TTC549 (cell line): Measurements from ENCODE around the gene HYAL4.
"Not testable (repeated sequence)": the region's sequence is repeated elsewhere in the genome, so short reads cannot be mapped to it uniquely, and the experiment has no call there.

Experiments
- FAIRE-seq: peaks from 2 replicates; lab custom pipeline; 2012; peaks lifted over from hg19 to GRCh38; lab: Jason Lieb, UNC

The HYAL4 gene, protein sequence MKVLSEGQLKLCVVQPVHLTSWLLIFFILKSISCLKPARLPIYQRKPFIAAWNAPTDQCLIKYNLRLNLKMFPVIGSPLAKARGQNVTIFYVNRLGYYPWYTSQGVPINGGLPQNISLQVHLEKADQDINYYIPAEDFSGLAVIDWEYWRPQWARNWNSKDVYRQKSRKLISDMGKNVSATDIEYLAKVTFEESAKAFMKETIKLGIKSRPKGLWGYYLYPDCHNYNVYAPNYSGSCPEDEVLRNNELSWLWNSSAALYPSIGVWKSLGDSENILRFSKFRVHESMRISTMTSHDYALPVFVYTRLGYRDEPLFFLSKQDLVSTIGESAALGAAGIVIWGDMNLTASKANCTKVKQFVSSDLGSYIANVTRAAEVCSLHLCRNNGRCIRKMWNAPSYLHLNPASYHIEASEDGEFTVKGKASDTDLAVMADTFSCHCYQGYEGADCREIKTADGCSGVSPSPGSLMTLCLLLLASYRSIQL

DNA sequence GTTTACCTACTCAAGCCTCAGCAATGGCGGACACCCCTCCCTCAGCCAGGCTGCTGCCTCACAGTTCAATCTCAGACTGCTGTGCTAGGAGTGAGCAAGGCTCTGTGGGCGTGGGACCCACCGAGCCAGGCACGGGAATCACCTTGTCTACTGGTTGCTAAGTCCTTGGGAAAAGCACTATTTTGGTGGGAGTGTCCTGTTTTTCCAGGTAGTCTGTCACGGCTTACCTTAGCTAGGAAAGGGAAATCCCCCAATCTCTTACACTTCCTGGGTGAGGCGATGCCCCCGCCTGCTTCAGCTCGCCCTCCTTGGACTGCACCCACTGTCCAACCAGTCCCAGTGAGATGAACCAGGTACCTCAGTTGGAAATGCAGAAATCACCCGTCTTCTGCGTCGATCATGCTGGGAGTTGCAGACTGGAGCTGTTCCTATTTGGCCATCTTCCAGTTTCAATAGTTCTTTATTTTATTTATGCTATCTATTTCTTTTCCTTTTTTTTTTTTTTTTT lies at the start of gene HYAL4:
HYAL4 (plus strand) TSS at position 458 of the 508 bp plus-strand sequence. CDS start 23,105 bp downstream, outside the sequence.
- no peak for FAIRE-seq

DNA sequence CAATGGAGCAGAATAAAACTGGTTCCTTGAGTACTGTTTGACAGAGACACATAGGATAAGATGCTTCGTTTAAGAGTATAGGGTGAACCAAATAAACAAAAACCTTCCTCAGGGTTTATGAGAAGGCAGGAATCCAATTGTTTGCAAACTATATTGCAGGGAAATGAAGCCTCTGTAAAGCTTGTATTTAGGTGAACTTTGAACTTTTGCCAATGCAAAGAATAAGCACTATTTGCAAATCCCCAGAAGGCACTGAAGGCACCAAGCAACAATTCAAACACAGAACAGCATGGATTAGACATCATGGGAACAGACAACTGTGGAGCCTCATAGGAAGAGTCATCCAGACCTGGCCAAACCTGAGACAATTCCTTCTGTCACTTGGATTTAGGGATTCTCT lies 49.1 kb upstream of the HYAL4 start:
- FAIRE-seq: no peak

DNA sequence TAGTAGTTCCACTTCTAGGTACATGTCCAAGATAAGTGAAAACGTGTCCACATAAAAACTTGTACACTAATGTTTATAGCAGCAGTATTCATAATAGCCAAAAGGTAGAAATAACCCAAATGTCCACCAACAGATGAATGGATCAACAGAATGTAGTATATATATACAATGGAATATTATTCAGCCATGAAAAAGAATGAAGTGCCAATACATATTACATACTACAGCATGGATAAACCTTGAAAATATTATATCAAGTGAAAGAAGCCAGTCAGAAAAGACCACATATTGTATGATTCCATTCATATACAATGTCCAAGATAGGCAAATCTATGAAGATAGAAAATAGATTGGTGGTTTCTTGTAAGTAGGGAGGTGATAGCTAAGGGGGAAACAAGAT lies 48.4 kb upstream of the HYAL4 start:
- FAIRE-seq: no peak

DNA sequence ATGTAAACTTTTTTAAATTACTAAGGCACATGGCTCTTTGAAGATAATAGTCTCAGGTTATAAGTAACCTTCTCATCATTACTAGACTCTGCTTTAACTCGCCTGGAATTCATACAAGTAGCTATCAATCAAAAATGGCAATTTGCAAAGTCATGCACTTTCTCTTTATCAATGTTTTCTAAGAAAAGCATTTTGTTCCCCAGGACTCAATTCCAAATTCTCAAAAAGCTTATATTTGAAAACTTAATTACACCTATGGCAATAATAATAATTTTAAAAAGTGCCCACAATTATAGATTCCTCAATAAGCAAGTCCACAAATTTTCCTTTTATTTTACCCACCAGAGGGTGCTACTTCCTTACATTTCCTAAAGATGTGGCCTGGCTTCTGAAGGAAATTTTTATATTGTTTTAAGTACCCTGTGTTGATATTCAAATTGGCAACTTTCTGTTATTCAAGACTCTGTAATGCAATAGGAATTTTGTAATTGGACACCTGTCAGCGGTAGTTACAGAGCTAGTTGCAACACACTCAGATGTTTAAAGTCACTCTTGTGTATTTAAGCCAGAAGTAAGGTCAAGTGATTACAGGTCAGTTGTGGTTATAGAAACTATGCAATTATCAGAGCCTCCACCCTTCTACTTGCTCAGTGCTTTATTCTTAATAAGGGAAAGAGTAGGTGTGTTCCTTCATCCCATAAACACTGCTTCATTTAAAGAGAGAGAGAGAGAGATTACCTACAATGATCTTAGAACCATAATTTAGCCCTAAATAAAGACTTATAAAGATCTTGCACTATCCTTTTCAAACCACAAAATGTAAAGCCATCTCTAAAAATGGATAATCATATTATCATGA lies 47.1 kb upstream of the HYAL4 start:
- peak; percentile 68 for FAIRE-seq

DNA sequence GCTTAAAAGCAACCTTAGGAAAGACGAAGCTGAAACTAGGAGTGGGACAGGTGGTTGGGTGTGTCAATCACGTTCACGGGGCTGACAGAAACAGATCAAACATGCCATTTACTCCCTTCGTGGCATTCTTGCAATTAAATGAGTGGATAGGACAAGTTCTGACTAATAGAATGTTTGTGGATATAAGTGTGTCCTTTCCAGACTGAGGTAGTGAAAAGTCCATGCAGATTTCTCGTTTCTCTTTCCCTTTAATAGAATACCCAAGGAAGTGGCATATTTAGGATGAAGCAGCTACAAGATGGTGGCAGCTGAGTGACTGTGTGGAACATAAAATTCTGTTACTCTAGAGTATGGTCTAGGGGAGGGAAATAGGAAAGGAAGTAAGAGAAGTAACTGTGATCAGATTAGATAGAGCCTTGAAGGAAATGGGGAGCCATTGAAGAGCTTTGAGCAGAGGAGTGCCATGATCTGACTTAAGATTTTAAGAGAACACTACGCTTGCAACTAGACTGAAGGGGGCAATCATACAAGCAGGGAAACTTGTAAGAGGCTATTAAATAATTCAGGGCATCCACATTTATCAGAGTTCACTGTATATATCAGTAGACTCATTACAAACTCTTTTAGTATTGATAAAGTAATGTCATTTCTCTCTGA lies 46.3 kb upstream of the HYAL4 start:
- FAIRE-seq: no peak

DNA sequence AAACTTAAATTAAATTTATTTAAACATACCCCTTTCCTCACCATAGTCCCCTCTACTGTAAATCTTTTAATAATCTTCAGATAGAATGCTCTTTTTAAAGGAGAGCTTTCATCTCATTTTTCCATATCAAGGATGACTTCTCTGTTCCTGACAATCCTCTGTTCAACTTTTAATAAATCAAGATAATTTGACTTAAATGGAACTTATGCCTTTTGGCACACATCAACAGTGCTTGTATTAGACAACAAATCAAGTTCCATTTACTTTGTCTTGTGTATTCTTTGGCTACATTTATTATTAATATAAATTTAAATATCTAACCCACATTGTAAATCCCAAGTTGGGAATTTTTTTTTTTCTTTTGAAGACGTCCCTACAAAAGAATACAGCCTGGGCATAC lies 42.7 kb upstream of the HYAL4 start:
- FAIRE-seq: no peak

DNA sequence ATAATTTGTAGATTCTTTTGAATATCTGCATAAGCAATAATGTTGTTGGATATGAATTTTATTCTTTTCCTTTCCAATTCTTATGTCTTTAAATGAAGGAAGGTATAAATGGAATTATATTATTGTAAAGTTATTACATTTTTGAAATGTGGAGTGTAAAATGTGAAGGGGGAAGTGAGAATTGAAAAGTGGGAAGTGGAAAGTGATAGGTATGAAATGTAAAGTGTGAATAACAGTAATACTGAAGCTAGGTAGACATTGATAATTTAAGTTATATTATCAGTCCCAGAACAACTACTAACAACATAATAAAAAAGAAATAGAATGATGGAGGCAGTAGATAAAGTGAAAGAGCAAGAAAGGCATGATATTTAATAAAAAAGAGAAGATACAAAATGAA lies 39.7 kb upstream of the HYAL4 start:
- no peak for FAIRE-seq

DNA sequence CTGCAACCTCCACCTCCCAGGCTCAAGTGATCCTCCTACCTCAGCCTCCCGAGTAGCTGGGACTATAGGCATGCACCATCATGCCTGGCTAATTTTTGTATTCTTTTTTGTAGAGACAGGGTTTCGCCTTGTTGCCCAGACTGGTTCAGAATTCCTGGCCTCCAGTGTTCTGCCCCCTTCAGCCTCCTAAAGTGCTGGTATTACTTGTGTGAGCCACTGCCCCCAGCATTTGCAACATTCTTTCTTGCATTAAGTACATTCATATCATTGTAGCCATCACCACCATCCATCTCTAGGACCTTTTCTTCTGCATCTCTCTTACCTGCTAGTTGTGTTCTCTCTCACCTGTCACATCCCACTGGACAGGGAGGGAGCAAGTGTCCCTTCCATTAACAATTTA lies 35.5 kb upstream of the HYAL4 start:
- no peak for FAIRE-seq

DNA sequence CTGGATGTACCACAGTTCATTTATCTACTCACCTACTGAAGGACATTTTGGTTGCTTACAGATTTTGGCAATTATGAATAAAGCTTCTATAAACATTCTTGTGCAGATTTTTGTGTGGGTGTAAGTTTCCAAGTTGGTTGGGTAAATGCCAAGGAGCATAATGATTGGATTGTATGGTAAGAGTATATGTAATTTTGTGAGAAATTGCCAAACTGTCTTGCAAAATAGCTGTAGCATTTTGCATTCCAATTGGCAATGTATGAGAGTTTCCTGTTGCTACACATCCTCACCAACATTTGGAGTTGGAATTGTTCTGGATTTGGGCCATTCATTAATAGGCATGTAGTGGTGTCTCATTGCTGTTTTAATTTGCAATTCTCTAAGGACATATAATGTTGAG lies 33.9 kb upstream of the HYAL4 start:
- FAIRE-seq: no peak

DNA sequence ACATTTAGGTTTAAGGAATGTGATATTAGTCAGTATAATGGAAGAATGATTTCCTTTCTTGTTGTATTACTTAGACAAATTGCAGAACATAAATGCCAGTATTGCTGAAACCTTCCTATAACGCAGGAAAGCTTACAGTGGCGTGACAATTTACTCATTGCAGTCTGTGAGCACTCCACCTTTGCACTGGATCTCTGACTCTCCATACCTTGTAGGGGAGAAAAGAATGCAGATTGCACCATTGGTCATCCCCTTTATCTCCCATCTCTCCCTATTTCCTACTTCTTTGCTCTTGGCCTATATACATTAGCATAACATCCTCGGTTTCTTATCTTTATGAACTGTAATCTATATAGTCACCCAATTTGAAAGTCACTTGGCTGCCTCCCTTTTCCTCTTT lies 28.1 kb upstream of the HYAL4 start:
- no peak for FAIRE-seq

DNA sequence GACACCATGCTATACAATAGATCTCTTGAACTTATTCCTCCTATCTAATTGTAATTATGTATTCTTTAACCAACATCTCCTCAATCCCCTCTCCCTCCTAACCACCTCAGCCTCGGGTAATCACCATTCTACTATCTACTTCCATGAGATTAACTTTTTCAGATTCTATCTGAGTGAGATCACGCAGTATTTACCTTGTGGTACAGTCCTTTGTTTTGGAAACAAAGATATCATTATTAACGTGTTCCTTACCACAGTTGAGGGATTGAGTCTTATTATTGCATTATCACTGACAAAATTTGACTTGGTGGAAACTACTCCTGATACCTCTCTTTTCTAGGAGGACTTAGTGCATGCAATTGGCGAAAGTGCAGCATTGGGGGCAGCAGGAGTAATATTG lies 26.0 kb upstream of the HYAL4 start:
- FAIRE-seq: no peak

DNA sequence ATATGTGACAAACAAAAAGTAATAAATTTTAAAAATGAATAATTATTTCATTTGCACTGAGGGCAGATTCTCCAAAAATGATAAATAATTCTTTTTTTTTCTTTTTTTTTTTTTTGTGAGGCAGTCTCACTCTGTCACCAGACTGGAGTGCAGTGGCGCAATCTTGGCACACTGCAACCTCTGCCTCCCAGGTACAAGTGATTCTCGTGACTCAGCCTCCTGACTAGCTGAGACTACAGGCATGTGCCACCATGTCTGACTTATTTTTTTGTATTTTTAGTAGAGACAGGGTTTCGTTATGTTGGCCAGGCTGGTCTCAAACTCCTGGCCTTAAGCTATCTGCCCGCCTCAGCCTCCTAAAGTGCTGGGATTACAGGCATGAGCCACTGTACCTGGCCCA lies 25.2 kb upstream of the HYAL4 start:
- not testable (repeated sequence) for FAIRE-seq

DNA sequence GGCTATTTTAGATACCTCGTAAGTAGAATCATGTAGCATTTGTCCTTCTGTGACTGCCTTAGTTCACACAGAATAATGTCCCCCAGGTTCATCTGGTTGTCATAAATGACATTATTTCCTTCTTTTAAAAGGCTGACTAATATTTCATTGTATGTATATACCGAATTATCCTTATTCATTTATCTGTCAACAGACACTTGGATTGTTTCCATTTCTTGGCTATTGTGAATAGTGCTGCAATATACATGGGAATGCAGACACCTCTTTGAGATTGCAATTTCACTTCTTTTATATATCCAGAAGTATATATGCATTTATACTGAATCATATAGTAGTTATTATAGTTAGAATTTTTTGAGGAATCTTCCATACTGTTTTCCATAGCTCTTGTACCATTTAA lies 24.1 kb upstream of the HYAL4 start:
- no peak for FAIRE-seq

DNA sequence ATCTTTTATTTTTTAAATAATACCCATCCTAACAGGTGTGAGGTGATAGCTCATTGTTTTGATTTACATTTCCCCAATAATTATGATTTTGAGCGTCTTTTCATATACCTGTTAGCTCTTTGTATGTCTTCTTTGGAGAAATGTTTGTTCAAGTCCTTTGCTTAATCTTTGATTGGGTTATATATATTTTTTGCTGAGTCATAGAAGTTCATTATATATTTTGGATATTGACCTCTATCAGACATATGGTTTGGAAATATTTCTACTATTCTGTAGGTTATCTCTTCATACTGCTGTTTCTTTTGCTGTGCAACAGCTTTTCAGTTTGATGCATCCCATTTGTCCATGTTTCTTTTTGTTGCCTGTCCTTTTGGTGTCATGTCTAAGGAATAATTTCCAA lies 23.6 kb upstream of the HYAL4 start:
- no peak for FAIRE-seq

DNA sequence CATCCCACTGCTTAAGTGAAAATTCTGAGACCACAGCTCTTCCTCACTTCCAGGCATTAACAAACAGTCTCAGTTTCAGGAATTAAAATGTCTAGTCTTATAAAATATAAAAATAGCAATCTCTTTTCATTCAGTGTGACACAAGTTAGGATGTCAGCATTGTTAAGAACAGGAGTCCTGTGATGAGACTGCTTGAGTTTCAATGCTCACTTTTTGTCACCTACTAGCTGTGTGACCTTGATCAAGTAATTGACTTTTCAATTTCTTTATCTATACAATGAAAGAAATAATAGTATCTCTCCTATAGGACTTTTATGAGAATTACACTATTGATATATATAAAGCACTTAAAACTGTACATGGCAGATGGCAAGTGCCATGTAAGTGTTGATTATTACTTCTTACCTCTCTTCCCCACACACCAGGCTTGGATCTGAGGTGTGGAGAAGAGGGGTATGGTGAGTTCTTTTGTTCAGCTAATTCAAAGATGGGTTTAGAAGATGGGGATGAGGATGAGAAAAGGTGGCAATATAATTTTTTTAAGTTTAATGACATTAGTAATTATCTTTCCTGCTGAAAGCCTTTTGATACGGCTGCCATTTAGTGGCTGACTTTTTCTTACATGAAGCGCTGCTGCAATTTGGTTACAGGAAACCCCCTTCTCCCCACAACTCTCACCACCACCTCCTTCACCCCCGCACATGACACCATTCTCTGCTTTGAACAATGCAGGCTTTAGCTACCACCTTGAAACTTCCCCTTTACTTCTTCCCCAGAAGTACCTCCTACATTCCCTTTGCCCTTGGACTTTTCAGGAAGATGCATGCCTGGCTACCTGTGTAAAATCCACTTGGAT lies 20.8 kb upstream of the HYAL4 start:
- FAIRE-seq: no peak

DNA sequence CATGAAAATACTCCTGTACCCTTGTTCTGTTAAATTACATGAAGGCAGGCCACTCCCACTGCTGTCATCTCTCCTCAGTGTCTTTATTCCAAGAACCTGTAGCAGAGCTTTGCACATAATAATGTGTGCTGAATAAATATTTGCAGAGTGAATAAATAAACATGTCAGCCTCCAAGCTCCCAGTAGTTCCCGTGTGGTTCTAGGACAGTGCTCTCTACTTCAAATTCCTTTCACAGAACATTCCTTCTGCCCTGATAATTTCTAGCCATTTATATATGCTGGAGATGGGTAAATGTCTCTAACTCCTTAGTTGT lies 20.3 kb upstream of the HYAL4 start:
- no peak for FAIRE-seq

DNA sequence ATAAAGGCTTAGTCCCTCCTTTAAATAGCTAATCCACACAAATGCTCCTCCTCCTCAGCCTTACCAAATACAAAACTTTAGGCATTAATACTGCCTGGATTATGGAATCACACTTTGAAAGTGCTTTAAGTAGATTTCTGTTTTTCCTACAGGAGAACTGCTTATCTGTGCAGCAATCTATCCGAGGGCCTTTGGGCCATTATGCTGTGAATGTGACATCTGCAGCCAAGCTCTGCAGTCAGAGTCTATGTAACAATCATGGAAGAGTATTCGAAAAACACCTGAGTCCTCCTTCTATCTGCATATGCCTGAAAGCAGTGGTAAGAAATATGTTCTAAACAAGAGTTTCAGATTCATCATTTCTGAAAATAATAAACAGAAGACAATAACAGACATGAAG lies 16.2 kb upstream of the HYAL4 start:
- no peak for FAIRE-seq

DNA sequence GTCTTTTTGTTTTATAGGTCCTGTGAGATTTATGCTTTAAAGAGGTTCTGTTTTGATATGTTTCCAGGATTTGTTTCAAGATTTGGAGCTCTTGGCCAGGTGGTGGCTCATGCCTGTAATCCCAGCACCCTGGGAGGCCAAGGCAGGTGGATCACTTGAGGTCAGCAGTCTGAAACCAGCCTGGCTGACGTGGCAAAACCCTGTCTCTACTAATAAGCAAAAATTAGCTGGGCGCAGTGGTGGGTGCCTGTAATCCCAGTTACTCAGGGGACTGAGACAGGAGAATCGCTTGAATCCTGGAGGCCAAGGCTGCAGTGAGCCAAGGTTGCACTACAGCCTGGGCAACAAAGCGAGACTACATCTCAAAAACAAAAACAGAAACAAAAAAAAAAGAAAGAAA lies 8.3 kb upstream of the HYAL4 start:
- no peak for FAIRE-seq

DNA sequence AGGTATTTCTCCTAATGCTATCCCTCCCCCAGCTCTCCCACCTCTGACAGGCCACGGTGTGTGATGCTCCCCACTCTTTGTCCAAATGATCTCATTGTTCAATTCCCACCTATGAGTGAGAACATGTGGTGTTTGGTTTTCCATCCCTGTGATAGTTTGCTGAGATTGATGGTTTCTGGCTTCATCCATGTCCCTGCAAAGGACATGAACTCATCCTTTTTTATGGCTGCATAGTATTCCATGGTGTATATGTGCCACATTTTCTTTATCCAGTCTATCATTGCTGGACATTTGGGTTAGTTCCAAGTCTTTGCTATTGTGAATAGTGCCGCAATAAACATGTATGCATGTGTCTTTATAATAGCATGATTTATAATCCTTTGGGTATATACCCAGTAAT lies 5.9 kb upstream of the HYAL4 start:
- FAIRE-seq: not testable (repeated sequence)

DNA sequence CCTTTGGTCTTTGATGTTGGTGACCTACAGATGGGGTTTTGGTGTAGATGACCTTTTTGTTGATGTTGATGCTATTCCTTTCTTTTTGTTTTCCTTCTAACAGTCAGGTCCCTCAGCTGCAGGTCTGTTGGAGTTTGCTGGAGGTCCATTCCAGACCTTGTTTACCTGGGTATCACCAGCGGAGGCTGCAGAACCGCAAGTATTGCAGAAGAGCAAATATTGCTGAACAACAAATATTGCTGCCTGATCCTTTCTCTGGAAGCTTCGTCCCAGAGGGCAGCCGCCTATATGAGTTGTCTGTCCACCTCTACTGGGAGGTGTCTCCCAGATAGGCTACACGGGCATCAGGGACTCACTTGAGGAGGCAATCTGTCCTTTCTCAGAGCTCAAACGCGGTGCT lies 827 bp upstream of the HYAL4 start:
- not testable (repeated sequence) for FAIRE-seq

DNA sequence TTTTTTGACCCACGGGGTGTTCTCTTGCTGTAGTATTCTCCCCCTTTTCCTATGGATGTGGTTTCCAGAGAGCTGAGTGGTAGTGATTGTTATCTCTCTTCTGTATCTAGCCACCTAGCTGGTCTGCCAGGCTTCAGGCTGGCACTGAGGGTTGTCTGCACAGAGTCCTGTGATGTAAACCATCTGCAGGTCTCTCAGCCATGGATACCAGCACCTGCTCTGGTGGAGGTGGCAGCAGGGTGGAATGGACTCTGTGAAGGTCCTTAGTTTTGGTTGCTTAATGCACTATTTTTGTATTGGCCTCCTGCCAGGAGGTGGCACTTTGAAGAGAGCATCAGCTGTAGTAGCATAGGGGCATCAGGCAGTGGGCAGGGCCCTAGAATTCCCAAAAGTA lies 851 bp downstream of the HYAL4 start:
- no peak for FAIRE-seq
